ENCODE data around the gene TOR4A.

- TF ChIP-seq, protein P1, sequence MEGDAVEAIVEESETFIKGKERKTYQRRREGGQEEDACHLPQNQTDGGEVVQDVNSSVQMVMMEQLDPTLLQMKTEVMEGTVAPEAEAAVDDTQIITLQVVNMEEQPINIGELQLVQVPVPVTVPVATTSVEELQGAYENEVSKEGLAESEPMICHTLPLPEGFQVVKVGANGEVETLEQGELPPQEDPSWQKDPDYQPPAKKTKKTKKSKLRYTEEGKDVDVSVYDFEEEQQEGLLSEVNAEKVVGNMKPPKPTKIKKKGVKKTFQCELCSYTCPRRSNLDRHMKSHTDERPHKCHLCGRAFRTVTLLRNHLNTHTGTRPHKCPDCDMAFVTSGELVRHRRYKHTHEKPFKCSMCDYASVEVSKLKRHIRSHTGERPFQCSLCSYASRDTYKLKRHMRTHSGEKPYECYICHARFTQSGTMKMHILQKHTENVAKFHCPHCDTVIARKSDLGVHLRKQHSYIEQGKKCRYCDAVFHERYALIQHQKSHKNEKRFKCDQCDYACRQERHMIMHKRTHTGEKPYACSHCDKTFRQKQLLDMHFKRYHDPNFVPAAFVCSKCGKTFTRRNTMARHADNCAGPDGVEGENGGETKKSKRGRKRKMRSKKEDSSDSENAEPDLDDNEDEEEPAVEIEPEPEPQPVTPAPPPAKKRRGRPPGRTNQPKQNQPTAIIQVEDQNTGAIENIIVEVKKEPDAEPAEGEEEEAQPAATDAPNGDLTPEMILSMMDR (IDR thresholded peaks at IDR 0.05; ENCODE audit: borderline replicate concordance, extremely low read depth, low read length, poor library complexity, severe bottlenecking): no peak
- TF ChIP-seq EZH2 (IDR thresholded peaks at IDR 0.05; ENCODE audit: borderline replicate concordance, low read depth, low read length, severe bottlenecking): no peak
Measured at GRCh38 chr9:137278721-137279711, 1.5 kb downstream of the TOR4A start.
